ENCODE measurements around the gene ABHD2. TPM values are rescaled to one million over a fixed set of nuclear protein-coding genes. Genes with fewer than 3 reads are reported as not detected.

The ABHD2 gene
- total and polyA plus RNA-seq, 8 donors, result 7.9 to 151 (median 117) TPM

DNA sequence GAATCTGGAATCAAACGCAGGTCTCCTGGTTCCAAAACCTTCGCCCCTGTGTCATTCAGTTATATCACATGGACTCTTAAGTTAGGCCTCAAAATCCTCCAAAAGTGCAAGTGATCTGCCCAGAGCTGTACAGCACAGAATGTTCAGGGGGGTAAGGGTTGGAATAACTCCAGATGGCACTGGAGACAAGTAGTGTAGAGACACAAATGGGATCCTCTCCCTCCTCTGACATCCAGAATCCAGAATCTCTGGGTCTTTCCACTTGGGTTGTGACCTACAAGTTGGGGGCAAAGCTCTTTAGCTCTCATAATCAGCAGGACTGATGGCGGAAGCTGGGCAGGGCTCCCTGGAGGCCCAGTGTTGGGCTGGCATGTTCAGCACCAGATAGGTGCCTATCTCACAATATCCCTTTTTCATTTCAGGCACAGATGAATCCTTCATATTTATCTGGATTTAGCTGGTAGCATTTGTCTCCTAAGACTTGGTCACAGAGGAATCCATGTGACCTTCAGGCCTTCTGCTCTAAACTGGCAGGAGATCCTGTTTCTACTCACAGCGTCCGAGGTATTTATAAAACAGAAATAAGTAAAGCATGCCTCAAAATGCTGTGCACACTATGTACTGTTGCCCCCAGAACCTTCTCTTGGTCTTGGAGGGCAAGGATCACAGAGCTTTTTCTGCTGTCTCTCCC lies 15.4 kb downstream of the ABHD2 start:
- Histone ChIP-seq H3K4me1 (peaks cover 34 to 53% (median 45%) of the 10 kb centered on the region in 3 donors), H3K27ac (peak overlapping the region in 2 of 4 donors; percentile 66 to 79), H3K27me3 (no peaks in the 10 kb centered on the region), H3K4me3 (no peak overlapping the region), H3K9me3 (no peaks in the 10 kb centered on the region), H3K36me3 (peaks cover 0 to 3% (median 0%) of the 10 kb centered on the region in 3 donors)
- TF ChIP-seq, protein P1, sequence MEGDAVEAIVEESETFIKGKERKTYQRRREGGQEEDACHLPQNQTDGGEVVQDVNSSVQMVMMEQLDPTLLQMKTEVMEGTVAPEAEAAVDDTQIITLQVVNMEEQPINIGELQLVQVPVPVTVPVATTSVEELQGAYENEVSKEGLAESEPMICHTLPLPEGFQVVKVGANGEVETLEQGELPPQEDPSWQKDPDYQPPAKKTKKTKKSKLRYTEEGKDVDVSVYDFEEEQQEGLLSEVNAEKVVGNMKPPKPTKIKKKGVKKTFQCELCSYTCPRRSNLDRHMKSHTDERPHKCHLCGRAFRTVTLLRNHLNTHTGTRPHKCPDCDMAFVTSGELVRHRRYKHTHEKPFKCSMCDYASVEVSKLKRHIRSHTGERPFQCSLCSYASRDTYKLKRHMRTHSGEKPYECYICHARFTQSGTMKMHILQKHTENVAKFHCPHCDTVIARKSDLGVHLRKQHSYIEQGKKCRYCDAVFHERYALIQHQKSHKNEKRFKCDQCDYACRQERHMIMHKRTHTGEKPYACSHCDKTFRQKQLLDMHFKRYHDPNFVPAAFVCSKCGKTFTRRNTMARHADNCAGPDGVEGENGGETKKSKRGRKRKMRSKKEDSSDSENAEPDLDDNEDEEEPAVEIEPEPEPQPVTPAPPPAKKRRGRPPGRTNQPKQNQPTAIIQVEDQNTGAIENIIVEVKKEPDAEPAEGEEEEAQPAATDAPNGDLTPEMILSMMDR (IDR thresholded peaks at IDR 0.05), result no peak
- DNase-seq (no peak), ATAC-seq (peak in 1 of 4 donors; percentile 8), FAIRE-seq (no peak)
- WGBS, 2 donors, result 40 to 54% methylated on average over 5 of the region's 5 CpGs
- intact Hi-C loops (cut with DNase I), result no loop called here

- 87 to 92% methylated on average over 9 of the region's 9 CpGs for WGBS, 2 donors
- Histone ChIP-seq H3K4me1 (peaks cover 34 to 56% (median 50%) of the 10 kb centered on the region in 3 donors), H3K9me3 (no peaks in the 10 kb centered on the region), H3K4me3 (no peak overlapping the region), H3K27ac (peak overlapping the region in 2 of 4 donors; percentile 66 to 79), H3K27me3 (no peaks in the 10 kb centered on the region), H3K36me3 (peaks cover 0 to 3% (median 0%) of the 10 kb centered on the region in 3 donors)
- no peak for ATAC-seq
- TF ChIP-seq, protein P1 (IDR thresholded peaks at IDR 0.05), result no peak
- intact Hi-C loops (cut with DNase I), result no loop called here
- DNase-seq, result no peak
- FAIRE-seq, result no peak
Observed at GRCh38 chr15:89104172-89104564, 15.9 kb downstream of the ABHD2 start.

DNA sequence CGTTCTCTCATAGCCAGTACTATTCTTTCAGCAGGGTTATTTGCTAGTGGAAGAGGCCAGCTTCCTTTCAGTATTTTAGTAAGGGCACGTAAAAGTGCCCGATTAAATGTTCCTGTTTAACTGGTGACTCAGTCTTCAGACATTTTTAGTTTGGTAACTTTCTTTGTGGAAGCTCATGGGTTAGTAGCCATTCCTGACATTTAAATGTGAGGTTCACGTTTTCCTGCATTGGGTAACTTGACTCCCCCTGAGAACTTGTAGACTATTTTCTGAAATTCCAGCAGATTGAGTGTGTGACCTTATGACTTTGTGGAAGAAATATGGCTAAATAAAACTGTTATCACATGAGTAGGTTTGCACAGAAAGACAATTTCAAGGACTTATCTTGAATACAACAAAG lies 16.9 kb downstream of the ABHD2 start:
- FAIRE-seq (no peak), DNase-seq (no peak), ATAC-seq (peak in 2 of 4 donors; percentile 2 to 7)
- no peaks in the 10 kb centered on the region for H3K27me3 ChIP-seq
- 30 to 33% methylated on average over 4 of the region's 4 CpGs for WGBS, 2 donors
- H3K36me3 ChIP-seq, result peaks cover 0 to 3% (median 0%) of the 10 kb centered on the region in 3 donors
- H3K27ac ChIP-seq, result peak overlapping the region in 3 of 4 donors; percentile 19 to 79 (median 60)
- TF ChIP-seq, protein P1 (IDR thresholded peaks at IDR 0.05), result no peak
- no peak overlapping the region for H3K4me3 ChIP-seq
- H3K4me1 ChIP-seq, result peaks cover 34 to 56% (median 50%) of the 10 kb centered on the region in 3 donors
- intact Hi-C loops (cut with DNase I), result no loop called here
- H3K9me3 ChIP-seq, result no peaks in the 10 kb centered on the region

DNA sequence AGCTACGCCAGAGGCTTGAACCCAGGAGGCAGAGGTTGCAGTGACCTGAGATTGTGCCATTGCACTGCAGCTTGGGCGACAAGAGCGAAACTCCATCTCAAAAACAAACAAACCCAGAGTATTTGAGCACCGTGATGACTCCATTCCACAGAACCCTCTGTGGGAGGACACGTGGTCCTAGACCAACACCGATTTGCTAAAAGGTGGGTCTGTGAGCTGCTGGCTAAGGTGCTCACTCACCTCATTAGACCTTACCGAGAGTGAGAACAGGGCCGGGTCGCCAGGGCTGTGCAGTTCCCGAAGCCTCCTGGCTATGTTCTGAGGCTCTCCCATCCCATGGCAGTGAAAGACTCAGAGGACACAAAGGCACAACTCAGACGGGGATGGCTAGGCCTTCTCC lies 17.9 kb downstream of the ABHD2 start:
- intact Hi-C loops (cut with DNase I), result no loop called here
- H3K4me3 ChIP-seq, result no peak overlapping the region
- no peaks in the 10 kb centered on the region for H3K9me3 ChIP-seq
- TF ChIP-seq, protein P1 (IDR thresholded peaks at IDR 0.05), result no peak
- H3K27ac ChIP-seq, result no peak overlapping the region
- ATAC-seq (no peak), DNase-seq (no peak), FAIRE-seq (no peak)
- no peaks in the 10 kb centered on the region for H3K27me3 ChIP-seq
- peaks cover 0 to 3% (median 0%) of the 10 kb centered on the region in 3 donors for H3K36me3 ChIP-seq
- H3K4me1 ChIP-seq, result peaks cover 37 to 54% (median 49%) of the 10 kb centered on the region in 3 donors
- WGBS, 2 donors, result 79 to 94% methylated on average over 11 of the region's 11 CpGs

DNA sequence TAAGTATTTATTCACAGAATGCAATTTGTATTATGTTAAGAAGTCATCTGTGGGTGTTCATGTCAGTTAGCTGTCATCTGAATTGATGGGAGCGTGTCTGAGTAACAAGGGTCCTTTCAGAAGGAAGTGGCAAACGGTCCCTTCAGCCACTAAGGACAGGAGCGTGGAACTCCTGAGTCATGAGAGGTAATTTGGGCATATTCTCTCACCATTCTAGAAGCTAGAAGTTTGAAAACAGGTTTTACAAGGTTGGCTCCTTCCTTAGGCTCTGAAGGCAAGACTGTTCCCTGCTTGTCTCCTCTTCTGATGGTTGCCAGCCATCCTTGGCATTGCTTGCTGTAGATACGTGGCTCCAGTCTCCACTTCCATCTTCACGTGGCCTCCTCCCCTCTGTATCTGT lies 19.7 kb downstream of the ABHD2 start:
- peaks cover 0 to 3% (median 0%) of the 10 kb centered on the region in 3 donors for H3K36me3 ChIP-seq
- intact Hi-C loops (cut with DNase I), result no loop called here
- TF ChIP-seq, protein P1 (IDR thresholded peaks at IDR 0.05), result no peak
- no peak overlapping the region for H3K4me3 ChIP-seq
- H3K9me3 ChIP-seq, result no peaks in the 10 kb centered on the region
- DNase-seq, result no peak
- peak in 2 of 4 donors; percentile 13 to 22 for ATAC-seq
- peaks cover 39 to 52% (median 47%) of the 10 kb centered on the region in 3 donors for H3K4me1 ChIP-seq
- no peak for FAIRE-seq
- H3K27ac ChIP-seq, result peak overlapping the region in 2 of 4 donors; percentile 57 to 59
- WGBS, 2 donors, result 69 to 73% methylated on average over 5 of the region's 5 CpGs
- no peaks in the 10 kb centered on the region for H3K27me3 ChIP-seq
